ENCODE results near the gene ZIC5.

DNA sequence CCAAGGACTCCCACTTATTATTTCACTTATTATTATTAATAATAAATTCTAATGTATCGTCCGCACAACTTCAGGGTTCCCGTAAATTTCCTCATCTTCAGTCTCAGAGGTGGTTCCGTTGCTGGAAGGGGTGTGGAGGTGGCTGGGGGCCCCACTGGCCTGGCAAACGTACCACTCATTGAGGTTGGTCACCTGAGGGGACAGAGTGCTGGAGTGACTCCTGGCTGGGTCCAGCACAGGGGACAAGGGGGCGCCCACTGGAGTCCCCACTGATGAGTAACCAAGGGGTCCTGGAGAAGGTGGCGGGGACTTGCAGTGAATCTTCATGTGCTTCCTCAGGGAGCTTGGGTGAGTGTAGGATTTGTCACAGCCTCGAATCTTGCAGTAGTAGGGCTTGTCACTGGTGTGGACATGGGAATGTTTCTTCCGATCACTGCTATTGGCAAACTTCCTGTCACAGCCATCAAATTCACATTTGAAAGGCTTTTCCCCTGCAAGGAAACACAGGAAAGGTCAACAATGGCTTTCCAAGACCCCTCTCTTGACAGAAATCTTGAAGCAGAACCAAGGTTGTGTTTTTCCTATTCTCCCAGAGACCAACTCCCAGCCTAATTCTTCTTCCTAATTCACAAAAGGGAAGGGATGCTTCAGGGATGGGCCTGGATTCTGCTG is 6.1 kb downstream of the ZIC5 start:
- TF ChIP-seq, protein P1, sequence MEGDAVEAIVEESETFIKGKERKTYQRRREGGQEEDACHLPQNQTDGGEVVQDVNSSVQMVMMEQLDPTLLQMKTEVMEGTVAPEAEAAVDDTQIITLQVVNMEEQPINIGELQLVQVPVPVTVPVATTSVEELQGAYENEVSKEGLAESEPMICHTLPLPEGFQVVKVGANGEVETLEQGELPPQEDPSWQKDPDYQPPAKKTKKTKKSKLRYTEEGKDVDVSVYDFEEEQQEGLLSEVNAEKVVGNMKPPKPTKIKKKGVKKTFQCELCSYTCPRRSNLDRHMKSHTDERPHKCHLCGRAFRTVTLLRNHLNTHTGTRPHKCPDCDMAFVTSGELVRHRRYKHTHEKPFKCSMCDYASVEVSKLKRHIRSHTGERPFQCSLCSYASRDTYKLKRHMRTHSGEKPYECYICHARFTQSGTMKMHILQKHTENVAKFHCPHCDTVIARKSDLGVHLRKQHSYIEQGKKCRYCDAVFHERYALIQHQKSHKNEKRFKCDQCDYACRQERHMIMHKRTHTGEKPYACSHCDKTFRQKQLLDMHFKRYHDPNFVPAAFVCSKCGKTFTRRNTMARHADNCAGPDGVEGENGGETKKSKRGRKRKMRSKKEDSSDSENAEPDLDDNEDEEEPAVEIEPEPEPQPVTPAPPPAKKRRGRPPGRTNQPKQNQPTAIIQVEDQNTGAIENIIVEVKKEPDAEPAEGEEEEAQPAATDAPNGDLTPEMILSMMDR (IDR thresholded peaks at IDR 0.05) = no peak
- TF ChIP-seq, protein P2, sequence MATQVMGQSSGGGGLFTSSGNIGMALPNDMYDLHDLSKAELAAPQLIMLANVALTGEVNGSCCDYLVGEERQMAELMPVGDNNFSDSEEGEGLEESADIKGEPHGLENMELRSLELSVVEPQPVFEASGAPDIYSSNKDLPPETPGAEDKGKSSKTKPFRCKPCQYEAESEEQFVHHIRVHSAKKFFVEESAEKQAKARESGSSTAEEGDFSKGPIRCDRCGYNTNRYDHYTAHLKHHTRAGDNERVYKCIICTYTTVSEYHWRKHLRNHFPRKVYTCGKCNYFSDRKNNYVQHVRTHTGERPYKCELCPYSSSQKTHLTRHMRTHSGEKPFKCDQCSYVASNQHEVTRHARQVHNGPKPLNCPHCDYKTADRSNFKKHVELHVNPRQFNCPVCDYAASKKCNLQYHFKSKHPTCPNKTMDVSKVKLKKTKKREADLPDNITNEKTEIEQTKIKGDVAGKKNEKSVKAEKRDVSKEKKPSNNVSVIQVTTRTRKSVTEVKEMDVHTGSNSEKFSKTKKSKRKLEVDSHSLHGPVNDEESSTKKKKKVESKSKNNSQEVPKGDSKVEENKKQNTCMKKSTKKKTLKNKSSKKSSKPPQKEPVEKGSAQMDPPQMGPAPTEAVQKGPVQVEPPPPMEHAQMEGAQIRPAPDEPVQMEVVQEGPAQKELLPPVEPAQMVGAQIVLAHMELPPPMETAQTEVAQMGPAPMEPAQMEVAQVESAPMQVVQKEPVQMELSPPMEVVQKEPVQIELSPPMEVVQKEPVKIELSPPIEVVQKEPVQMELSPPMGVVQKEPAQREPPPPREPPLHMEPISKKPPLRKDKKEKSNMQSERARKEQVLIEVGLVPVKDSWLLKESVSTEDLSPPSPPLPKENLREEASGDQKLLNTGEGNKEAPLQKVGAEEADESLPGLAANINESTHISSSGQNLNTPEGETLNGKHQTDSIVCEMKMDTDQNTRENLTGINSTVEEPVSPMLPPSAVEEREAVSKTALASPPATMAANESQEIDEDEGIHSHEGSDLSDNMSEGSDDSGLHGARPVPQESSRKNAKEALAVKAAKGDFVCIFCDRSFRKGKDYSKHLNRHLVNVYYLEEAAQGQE (IDR thresholded peaks at IDR 0.05; ENCODE audit: insufficient read depth in 1 of 2, low read depth in 2 of 2, low read length in 1 of 2) = no peak
